Measurements from ENCODE around the gene WASHC3. TPM values are rescaled to one million over a fixed set of nuclear protein-coding genes. Genes with fewer than 3 reads are reported as not detected.

Gene WASHC3
- total and polyA plus RNA-seq, 9 donors: 24.8 to 72.8 (median 35.6) TPM

DNA sequence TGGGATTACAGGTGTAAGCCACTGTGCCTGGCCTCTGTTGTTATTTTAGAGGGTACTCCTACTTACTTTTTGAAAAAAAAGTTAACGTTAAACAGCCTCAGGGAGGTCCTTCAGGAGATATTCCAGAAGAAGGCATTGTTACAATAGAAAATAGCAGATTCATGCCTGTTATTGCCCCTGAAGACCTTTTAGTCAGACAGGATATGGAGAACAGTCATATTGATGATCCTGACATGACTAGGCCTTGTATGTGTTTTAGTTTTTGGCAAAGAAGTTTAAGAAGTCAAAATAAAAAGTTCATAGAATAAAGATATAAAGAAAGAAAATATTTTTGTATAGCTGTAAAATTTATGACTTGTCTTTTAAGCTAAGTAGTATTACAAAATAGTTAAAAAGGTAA is 45.3 kb downstream of the WASHC3 start:
- 24 to 56% (median 40%) methylated on average over 1 of the region's 1 CpG for WGBS, 3 donors
- H3K27ac ChIP-seq: no peak overlapping the region

DNA sequence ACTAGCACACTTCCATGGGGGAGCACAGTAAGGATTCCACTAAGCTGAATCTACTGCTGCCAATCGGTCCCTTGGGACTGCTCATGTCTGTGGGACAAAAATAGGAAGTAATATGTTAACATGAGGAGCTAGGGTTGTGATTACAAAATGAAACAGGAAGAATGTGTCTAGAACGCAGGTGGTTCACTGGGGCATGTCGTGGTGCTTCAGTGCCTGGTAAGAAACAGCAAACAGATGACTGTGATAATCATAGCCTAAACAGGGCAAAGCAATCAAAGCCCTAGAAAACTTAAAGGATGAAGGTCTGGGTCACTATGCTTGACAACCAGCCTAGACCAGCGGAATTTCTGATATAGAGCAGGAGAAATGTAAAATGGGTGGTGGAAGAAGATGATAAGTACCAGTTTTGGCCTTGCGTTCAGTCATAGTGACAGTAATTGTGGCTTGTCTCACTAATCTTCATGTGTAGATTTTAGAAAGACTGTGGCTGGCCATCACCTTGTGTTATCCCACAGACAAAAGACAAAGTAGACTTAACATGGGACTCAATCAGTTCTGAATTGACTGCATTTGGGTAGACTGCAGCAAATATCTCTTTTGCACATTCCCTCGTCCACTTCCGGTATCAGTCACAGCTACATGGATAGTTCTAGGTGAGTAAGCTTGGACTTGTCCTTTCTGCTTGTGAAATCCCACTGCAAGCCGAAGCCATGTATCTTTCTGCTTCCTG is 51.4 kb downstream of the WASHC3 start:
- no peaks in the 10 kb centered on the region for H3K9me3 ChIP-seq
- no peaks in the 10 kb centered on the region for H3K27me3 ChIP-seq
- TF ChIP-seq, protein P1, sequence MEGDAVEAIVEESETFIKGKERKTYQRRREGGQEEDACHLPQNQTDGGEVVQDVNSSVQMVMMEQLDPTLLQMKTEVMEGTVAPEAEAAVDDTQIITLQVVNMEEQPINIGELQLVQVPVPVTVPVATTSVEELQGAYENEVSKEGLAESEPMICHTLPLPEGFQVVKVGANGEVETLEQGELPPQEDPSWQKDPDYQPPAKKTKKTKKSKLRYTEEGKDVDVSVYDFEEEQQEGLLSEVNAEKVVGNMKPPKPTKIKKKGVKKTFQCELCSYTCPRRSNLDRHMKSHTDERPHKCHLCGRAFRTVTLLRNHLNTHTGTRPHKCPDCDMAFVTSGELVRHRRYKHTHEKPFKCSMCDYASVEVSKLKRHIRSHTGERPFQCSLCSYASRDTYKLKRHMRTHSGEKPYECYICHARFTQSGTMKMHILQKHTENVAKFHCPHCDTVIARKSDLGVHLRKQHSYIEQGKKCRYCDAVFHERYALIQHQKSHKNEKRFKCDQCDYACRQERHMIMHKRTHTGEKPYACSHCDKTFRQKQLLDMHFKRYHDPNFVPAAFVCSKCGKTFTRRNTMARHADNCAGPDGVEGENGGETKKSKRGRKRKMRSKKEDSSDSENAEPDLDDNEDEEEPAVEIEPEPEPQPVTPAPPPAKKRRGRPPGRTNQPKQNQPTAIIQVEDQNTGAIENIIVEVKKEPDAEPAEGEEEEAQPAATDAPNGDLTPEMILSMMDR (IDR thresholded peaks at IDR 0.05): no peak
- TF ChIP-seq EP300 (IDR thresholded peaks at IDR 0.05): no peak
- no peak for TF ChIP-seq POLR2A (IDR thresholded peaks at IDR 0.05)
- H3K4me1 ChIP-seq (ENCODE audit: insufficient read depth): no peaks in the 10 kb centered on the region
- H3K27ac ChIP-seq: no peak overlapping the region
- no peak for DNase-seq
- H3K4me3 ChIP-seq: no peak overlapping the region
- no peaks in the 10 kb centered on the region for H3K36me3 ChIP-seq
- intact Hi-C loops (cut with DNase I): no loop called here
- 86 to 89% (median 87%) methylated on average over 8 of the region's 8 CpGs for WGBS, 3 donors

More for the DNA sequence above, 45.3 kb downstream of the WASHC3 start:
- H3K9me3 ChIP-seq: no peaks in the 10 kb centered on the region
- no peaks in the 10 kb centered on the region for H3K27me3 ChIP-seq
- no peaks in the 10 kb centered on the region for H3K4me1 ChIP-seq (ENCODE audit: insufficient read depth)
- TF ChIP-seq EP300 (IDR thresholded peaks at IDR 0.05) (no peak), POLR2A (IDR thresholded peaks at IDR 0.05) (no peak)
- TF ChIP-seq, protein P1 (IDR thresholded peaks at IDR 0.05): no peak
- intact Hi-C loops (cut with DNase I): no loop called here
- DNase-seq: no peak
- H3K4me3 ChIP-seq: no peak overlapping the region
- no peaks in the 10 kb centered on the region for H3K36me3 ChIP-seq

DNA sequence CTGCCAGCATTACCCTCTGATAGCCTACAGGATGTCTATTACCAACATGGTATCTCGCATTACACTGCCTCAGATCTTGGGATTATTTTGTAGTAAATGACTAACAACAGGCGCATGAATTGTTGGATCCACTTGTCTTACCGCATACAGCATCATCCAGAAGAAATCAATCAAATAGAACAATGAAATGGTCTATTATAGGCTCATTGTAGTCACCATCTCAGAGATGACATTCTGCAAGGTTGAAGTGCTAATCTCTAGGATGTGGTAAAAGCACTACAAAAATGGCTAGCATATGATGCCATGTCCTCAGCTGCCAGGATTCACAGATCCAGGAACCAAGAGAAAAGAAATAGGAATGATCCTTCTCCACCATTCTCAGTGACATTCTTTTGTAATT is 52.0 kb downstream of the WASHC3 start:
- DNase-seq: no peak
- H3K36me3 ChIP-seq: no peaks in the 10 kb centered on the region
- no peaks in the 10 kb centered on the region for H3K4me1 ChIP-seq (ENCODE audit: insufficient read depth)
- no peak overlapping the region for H3K4me3 ChIP-seq
- H3K27me3 ChIP-seq: no peaks in the 10 kb centered on the region
- H3K9me3 ChIP-seq: no peaks in the 10 kb centered on the region
- intact Hi-C loops (cut with DNase I): no loop called here
- no peak overlapping the region for H3K27ac ChIP-seq
- TF ChIP-seq, protein P1 (IDR thresholded peaks at IDR 0.05): no peak
- TF ChIP-seq POLR2A (IDR thresholded peaks at IDR 0.05) (no peak), EP300 (IDR thresholded peaks at IDR 0.05) (no peak)
- whole genome bisulfite sequencing, 3 donors: 95 to 99% (median 97%) methylated on average over 3 of the region's 3 CpGs

DNA sequence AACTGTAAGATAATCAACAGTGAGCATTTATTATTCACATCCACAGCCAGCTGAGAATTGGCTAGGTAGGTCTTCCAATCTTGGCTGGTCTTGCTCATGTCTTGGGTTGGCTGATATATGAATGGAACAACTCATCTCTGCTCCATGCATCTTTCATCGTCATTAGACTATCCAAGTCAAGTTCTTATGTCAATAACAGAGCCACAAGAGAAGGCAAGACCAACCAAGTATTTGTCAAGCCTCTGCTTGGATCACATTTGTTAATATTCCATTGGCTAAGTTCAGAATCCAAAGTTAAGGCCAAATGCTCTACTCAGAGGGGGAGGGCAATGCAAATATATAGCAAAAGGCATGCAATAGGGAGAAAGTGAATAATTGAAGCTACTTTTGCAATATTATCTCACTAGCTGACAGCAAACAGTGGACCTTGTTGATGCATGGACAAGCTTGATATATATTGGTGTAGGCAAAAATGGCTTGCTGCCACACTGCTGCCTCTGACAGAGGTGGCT is 53.1 kb downstream of the WASHC3 start:
- 92 to 97% (median 93%) methylated on average over 1 of the region's 1 CpG for WGBS, 3 donors
- H3K27me3 ChIP-seq: no peaks in the 10 kb centered on the region
- no peaks in the 10 kb centered on the region for H3K36me3 ChIP-seq
- no peaks in the 10 kb centered on the region for H3K9me3 ChIP-seq
- TF ChIP-seq POLR2A (IDR thresholded peaks at IDR 0.05): no peak
- TF ChIP-seq EP300 (IDR thresholded peaks at IDR 0.05): no peak
- TF ChIP-seq, protein P1 (IDR thresholded peaks at IDR 0.05): no peak
- H3K27ac ChIP-seq: no peak overlapping the region
- intact Hi-C loops (cut with DNase I): no loop called here
- H3K4me1 ChIP-seq (ENCODE audit: insufficient read depth): no peaks in the 10 kb centered on the region
- no peak for DNase-seq
- H3K4me3 ChIP-seq: no peak overlapping the region
